NCI-H524 treated with DMSO at 0.1 percent for 48 hours (cell line): ENCODE results near the gene ADGRG3.
A peak's percentile ranks its signal among the peaks of the same experiment; 100 is the strongest.
"Not testable (repeated sequence)": the region's sequence is repeated elsewhere in the genome, so short reads cannot be mapped to it uniquely, and the experiment has no call there.

Source experiments
- DNase-seq: peaks from one replicate; lab custom pipeline; 2025; lab: John Stamatoyannopoulos, UW

Gene ADGRG3

GRCh38 chr16:57721356-57722209, 53.5 kb downstream of the ADGRG3 start:
- DNase-seq: no peak

- DNase-seq: no peak
Measured at GRCh38 chr16:57722210-57722499, 54.0 kb downstream of the ADGRG3 start.

DNA sequence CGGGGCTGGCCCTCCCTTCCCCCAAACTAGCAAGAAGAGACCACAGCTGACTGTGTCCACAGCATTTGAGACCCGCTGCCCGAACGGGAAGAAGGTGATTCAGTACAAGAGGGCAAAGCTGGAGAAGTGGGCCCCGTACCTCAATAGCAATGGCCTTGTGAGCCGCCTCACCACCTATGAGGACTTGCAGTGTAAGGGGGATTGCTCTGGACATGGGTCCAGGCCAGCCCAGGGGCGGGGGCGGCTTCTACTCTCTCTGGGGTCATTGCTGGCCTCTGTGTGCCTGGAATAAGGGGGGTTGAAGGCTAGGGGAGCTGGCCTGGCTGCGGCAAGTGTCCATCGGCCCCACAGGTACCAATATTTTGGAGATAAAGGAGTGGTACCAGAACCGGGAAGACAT, 54.5 kb downstream of the ADGRG3 start:
- no peak for DNase-seq

DNA sequence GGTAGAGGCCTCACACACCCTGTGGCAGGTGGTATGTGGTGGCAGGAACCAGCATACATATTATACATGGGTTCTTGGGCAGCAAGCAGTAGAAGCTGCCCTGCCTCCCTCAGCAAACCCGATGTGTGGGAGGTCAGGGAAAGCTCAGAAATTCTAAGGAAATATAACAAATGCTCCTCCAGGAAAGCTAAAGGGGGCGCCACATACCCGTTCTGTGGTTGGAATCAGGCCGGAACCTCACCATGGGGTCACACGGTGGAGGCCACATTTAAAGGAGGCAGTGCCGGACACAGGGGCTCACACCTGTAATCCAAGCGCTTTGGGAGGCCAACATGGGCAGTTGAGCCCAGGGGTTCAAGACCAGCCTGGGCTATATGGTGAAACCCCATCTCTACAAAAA, 55.1 kb downstream of the ADGRG3 start:
- DNase-seq: no peak

DNA sequence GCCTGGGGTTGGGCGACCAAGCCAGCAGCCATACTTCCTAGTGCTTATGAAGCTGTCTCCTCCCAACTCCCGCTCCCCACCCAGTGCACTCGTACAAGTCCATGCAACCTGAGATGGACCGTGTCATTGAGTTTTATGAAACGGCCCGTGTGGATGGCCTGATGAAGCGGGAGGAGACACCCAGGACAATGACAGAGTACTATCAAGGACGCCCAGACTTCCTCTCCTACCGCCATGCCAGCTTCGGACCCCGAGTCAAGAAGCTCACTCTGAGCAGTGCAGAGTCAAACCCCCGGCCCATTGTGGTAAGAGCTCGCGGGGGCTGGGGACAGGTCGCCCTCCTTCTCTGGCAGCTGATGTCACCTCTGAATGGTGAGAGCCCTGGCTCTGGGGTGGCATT, 56.4 kb downstream of the ADGRG3 start:
- no peak for DNase-seq

GRCh38 chr16:57725151-57725550, 57.0 kb downstream of the ADGRG3 start:
- no peak for DNase-seq

- no peak for DNase-seq
Measured at GRCh38 chr16:57725554-57725953, 57.4 kb downstream of the ADGRG3 start.

DNA sequence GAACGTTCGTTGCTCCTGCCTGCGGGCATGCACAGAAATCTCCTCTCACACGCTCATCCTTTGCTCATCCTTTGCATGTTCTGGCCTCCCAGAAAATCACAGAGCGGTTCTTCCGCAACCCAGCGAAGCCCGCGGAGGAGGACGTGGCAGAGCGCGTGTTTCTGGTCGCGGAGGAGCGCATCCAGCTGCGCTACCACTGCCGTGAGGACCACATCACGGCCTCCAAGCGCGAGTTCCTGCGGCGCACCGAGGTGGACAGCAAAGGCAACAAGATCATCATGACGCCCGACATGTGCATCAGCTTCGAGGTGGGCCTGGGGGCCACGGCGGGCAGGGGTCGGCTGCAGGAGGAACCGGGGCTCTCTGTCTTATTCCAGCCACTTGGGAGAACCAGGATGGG, 57.9 kb downstream of the ADGRG3 start:
- no peak for DNase-seq

- no peak for DNase-seq
Measured at GRCh38 chr16:57726433-57726947, 58.4 kb downstream of the ADGRG3 start.

DNA sequence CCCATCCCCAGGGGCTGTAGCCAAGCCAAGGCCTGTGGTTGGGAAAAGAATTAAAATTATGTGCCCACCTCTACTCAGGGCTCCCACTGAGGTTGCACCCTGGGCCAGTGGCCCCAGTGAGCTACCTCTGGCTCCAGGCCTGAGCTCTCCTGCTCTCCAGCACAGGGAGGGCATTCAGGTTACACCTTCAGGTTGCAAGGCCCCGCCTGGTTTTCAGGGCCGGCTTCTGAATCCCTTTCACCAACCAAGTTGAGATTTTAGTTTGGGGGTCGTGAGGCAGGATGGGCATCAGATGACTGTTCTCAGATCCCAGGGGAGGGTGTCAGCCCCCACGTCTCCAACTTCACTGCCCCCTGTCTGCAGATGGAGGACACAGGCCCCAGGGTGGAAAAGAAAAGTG, 59.5 kb downstream of the ADGRG3 start:
- DNase-seq: no peak

DNA sequence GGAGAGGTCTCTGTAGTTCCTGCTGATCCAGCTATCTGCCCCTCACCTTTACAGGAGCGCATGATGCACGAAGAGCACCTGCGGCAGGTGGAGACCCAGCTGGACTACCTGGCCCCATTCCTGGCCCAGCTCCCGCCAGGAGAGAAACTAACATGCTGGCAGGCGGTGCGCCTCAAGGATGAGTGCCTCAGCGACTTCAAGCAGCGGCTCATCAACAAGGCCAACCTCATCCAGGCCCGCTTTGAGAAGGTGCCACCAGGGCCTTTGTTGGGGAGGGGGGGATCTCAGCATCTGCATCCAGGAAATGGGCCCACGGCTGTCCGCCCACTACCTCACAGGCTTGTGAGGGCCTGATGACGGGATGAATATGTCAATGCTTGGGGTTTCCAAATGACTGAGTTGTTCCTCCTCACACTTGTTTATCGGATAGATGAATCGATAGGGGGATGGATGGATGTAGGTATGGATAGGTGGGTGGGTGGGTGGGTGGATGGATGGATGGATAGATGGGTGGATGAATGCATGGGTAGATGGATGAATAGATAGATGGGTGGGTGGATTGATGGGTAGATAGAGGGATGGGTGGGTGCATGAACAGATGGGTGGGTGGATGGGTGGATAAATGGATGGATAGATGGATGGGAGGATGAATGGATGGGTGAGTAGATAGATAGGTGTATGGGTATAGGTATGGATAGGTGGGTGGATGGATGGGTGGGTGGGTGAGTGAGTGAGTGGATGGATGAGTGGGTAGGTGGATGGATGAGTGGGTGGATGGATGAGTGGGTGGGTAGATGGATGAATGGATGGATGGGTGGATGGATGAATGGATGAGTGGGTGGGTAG, 60.5 kb downstream of the ADGRG3 start:
- no peak for DNase-seq

DNA sequence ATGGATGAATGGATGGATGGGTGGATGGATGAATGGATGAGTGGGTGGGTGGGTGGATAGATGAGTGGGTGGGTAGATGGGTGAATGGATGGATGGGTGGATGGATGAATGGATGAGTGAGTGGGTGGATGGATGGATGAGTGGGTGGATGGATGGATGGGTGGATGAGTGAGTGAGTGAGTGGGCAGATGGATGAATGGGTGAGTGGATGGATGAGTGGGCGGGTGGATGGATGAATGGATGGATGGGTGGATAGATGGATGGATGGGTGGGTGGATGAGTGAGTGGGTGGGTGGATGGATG, 61.0 kb downstream of the ADGRG3 start:
- no peak for DNase-seq

DNA sequence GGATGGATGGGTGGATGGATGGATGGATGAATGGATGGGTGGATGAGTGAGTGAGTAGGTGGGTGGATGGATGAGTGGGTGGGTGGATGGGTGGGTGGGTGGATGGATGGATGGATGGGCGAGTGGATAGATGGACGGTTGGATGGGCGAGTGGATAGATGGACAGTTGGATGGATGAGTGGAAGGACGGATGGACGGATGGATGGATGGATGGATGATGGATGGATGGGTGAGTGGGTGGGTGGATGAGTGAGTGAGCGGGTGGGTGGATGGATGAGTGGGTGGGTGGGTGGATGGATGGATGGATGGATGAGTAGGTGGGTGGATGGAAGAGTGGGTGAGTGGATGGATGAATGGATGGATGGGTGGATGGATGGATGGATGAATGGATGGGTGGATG, 61.7 kb downstream of the ADGRG3 start:
- DNase-seq: not testable (repeated sequence)

DNA sequence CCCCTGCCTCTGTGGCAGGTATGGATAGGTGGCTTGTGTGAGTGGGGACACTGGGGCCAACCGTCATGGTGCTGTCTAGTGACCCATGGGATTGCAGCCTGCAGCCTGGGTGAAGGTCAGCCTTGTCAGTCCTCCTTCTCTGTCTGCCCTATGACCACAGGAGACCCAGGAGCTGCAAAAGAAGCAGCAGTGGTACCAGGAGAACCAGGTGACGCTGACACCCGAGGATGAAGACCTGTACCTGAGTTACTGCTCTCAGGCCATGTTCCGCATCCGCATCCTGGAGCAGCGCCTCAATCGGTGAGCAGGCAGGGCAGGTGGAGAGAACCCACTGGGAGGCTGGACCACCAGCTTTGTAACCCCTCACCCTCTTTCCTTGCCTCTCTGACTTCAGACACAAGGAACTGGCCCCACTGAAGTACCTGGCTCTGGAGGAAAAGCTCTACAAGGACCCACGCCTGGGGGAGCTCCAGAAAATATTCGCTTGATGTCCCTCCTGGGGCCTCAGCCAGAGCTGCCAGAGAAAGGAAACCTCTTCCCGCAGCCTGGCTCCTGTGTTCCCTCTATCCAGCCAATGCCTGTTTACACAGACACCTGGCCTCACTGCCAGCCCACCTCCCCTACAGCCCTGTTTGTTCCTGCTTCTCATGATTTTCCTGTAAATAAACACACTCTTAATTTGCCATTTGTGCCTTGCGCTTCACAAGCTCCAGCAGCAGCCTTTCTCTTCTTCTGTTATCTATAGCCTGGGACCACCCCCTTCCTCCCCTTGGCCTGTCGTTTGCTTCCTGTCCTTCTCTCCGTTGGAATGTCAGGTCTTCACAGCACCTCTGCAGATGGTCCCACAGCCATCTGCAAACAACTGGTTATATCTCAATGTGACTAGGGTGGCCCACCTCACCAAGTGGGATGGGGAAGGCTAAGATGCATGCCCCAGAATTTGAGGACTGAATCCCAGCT, 62.9 kb downstream of the ADGRG3 start:
- DNase-seq: no peak

- no peak for DNase-seq
Measured at GRCh38 chr16:57732037-57732436, 63.9 kb downstream of the ADGRG3 start.

DNA sequence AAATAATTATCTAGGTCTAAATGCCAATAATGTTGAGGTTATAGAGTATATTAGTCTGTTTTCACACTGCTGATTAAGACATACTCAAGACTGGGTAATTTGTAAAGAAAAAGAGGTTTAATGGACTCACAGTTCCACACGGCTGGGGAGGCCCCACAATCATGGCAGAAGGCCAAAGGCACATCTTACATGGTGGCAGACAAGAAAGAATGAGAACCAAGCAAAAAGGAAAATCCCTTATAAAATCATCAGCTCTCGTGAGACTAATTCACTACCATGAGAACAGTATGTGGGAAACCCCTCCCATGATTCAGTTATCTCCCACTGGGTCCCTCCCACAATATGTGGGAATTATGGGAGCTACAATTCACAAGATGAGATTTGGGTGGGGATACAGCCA, 64.6 kb downstream of the ADGRG3 start:
- no peak for DNase-seq

- no peak for DNase-seq
Measured at GRCh38 chr16:57734308-57734924, 66.3 kb downstream of the ADGRG3 start.

- DNase-seq: peak; percentile 100
Measured at GRCh38 chr16:57734925-57735754, 67.0 kb downstream of the ADGRG3 start.

DNA sequence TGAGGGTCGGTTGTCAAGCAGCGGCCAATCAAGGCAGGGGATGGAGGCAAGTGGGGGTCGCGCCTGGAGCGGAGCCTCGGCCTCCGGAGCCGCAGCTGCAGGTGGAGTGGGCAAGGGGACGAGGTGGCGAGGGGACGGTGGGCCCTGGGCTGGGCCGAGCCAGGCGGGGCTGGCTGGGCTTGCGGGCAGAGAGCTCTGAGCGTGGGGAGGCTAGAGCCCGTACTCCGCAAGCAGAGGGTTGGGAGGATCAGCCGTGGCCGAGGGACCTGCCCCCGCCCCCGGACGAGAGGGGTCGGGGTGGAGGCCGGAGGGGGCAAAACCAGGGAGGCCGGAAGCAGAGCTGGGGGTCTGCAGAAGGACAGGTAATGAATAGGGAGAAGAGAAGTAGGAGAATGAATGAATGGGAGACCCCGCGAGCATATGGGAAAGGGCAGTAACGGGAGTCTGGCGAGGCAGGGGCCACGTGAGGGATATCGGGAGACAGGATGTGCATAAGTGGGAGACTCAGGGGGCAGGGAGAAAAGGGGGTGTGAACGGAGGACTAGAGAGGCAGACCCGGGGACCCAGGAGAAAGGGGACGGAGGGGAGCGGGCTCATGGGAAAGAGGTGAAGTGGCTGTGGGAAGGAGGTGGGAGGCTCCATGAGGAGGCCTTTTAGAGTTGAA, 67.8 kb downstream of the ADGRG3 start, which contains the start of gene KATNB1:
Gene KATNB1, plus strand, starts transcription at position 16 of the 664 bp plus-strand sequence. CDS start 1,474 bp downstream, outside the sequence.
- no peak for DNase-seq
